CD4-positive, alpha-beta T cell treated with Interleukin-15 for 1 hour (primary cell): Measurements from ENCODE around the gene KCNN3.

Experiments used
- DNase-seq: peaks from one replicate; pipeline ENCODE4 v3.0.0-alpha.2; 2020

KCNN3 gene

DNA sequence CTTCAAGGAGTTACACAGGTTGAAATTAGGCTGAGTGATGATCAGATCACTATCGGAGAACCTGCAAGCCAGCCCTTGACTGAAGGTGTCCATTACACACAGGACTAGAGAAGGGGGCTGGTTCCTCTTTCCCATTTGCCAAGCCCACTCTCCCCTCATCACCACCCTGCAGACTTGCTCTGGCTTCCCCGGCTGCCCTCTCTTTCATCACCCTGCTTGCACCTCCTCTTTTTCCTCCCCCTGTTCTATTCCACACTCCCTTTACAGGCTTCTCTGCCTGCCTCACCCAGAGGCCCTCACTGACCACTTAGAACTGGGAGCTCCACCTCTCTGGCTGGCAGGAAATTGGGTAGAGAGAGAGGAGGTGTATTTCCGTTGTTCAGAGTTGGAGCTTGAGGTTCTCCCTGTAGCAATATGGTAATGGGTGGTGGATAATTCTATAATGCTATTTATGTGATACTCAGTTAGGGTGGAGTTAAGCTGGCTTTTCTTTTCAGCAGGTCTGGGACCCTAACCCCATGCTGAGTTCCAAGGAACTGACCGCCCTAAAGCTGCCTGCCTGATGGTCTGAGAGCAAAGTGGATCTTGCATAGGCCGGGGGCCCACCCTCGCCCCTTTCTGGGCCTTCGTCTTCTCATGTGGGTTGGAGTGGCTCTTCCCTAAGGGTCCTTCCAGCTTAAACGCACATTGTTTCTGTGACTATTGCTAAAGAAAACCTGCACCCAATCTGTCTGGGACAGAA, 150.3 kb downstream of the KCNN3 start:
- no peak for DNase-seq

DNA sequence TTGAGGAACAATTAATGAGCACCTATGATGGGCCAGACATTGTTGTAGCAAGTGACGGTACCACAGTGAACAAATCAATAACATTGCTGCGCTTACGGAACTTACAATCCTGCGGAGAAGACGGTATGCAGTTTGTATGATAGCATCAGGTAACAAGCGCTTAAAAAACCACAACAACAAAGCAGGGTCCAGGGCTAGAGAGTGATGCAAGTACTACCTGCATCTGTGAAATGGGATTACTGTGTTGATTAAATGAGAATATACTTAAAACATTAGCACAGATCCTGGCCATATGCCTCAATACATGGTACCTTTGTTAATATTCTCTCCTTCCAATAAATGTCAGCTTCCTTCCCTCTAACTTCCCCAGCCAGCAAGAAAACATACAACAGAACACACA, 151.5 kb downstream of the KCNN3 start:
- DNase-seq = no peak

DNA sequence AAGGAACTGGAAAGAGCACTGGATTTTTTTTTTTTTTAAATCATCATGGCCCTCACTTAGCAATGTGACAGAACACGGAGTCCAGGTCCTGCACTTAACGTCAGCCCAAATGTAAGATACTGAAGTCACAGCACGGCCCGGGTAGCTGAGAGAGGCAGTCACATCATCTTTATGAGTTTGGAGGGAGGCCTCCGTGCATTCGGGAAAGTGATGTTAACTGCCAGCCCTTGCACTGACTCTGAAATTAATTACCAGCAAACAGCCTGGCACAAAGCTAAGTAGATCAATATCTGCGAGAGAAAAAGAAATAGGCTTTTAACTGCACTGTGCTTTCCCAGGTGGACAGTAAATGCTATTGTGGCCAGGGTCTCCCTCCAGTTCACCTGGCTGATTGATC, 152.6 kb downstream of the KCNN3 start:
- no peak for DNase-seq

DNA sequence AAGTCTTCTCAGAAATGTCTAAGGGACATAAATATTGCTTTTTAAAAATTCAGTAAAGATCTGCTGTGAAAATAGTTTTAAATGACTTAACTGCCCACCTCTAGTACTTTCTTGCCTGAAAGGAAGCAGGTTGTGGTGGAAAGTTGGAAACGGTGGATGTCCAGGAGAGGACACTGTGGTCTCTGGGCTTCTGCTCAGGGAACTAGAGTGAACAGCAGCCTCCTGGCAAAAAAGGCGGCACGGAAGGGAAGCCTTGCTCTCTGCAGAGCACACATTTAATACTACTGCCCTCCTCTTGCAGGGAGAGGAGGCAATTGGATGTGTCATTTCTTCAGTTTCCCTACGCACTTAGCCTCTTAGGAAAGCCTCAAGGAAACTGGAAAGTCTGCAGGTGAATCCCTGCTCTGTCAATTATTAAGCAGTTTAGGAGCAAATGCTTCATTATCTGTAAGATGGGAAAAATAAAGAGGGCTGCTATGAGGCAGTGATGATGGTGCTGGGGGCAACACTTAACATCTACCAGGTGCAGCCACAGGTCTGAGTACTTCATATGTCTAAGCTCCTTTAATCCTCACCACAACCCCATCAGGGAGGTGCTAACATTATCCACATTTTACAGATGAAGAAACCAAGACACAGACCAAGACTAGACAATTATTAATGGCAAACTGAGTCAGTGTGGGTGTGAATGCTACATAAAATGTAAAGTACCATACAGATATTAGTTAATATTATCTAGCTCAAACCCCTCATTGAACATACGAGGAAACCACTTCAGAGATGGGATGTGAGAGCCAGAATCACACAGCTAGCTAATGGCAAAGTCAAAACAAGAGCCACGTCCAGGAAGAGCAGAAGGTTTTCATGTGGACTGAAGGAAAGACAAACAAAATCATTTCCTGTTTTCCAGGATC, 153.2 kb downstream of the KCNN3 start:
- no peak for DNase-seq

DNA sequence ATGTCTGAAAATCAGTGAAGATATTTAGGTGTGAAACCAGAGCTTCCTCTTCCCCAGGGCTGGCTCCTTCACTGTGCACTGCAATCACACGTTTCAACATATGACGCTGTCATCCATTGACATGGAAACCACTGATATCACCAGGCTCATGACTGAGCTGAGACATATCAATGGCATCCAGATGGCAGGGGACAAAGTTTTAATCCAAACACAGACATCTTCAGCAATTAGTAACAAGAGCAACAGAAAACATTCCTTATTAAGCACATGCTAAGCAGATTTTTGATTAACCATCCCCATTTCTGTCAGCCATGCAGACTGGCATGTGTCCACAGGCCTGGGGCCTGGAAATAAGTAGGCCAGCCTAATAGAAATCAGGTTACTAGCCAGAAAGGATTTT, 154.1 kb downstream of the KCNN3 start:
- DNase-seq = peak; percentile 42

DNA sequence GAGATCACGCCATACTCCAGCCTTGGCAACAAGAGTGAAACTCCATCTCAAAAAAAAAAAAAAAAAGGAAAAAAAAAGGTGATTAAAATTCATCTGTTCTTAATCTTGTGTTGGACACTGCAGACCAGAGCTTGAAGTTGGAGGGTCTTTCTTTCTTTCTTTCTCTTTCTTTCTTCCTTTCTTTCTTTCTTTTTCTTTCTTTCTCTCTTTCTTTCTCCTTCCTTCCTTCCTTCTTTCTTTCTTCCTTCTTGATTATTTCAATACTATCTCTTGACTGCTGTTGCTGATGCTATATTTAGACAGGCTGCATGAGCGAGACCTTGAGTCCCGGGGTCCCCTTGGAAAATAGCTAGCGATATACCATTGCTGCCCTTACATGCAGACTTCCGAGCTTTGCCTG, 154.7 kb downstream of the KCNN3 start:
- no peak for DNase-seq

DNA sequence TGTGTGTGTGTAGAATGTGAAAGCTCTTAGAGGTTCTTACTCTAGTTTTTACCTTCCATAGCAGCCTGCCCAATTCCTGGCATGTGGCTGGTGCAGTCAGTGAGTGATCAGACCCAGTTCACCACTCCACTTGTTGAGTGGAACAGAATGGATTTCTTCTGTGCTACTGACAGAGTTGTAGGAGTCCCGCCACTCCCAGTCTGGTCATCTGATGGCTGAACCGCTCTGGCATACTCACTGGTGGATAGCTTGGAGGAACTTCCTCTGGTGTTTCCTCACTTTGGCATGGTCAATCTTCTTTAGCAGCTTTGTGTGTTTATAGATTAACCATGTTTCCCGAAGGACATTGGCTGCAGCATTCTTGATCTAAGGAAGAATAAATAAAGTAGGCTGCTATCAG, 155.4 kb downstream of the KCNN3 start:
- peak; percentile 50 for DNase-seq

DNA sequence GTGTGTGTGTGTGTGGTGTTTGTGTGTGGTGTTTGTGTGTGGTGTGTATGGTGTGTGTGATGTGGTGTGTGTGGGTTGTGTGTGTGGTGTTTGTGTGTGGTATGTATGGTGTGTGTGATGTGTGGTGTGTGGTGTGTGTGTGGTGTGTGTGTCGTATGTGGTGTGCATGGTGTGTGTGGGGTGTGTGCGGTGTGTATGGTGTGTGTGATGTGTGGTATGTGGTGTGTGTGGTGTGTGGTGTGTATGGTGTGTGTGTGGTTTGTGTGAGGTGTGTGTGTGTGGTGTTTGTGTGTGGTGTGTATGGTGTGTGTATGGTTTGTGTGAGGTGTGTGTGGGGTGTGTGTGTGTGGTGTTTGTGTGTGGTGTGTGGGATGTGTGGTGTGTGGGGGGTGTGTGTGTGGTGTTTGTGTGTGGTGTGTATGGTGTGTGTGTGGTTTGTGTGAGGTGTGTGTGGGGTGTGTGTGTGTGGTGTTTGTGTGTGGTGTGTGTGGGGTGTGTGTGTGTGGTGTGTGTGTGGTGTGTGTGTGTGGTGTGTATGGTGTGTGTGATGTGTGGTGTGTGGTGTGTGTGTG, 155.9 kb downstream of the KCNN3 start:
- DNase-seq = no peak

DNA sequence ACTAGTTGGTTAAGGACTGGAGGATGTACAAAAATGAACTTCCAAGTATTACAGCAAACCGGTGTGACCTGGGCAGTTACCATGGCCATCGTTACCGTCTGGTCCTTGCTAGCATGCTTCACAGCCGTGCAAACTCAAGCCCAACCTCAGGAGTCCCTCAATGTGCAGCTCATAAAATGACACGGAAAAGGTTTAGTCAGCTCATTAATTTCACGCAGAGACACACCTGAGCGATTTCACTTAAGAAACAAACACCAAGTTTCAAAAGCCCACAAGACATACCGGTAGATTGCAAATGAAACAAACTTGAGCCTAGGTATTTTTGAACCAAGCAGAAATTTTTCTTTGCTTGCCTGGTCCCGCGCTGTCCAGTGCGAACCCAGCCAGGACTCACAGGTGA, 157.1 kb downstream of the KCNN3 start:
- no peak for DNase-seq

DNA sequence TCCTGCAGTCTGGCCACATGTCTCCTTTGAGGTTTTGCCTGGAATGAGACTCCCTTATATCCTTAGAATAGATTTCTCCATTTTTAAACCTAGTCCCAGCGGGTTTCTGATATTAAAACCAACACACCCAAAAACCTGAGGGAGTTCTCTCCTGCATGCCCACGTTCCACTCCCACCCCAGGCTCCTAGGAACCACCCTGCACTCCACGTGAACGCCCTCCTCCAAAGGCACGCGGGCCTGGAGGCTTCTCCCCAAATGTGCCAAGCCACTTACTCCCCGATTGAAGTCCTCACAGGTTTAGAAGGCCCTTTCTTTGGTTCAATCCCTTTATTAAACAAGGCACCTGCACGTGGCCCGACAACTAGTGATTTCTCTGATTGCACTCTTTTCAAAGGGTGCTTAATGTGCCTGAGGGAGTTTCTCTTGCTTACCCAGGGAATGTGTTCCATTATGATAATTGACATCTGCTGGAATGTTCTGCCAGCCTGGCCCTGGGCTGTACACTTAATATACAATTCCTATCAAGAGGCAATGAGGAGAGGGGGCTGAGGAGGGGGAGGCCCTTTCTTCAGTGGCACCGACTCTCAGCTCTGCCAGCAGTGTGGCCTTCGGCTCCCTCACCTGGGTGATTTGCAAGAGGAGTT, 157.8 kb downstream of the KCNN3 start:
- DNase-seq = no peak

DNA sequence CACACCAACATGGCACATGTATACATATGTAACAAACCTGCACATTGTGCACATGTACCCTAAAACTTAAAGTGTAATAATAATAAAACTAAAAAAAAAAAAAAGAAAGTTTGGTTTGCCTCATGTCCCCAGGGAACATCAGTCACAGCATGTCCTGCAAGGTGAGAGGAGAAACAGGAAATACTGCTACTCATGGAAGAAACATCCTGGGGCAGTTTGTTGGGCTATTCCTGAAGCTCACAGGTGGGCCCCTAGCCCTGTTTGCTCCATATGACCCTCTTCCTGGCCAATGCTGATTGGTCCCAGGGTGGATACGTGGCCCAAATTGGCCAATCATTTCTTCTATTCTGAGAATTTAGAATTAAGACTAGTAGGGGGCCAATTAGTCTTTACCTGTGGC, 158.7 kb downstream of the KCNN3 start:
- no peak for DNase-seq

DNA sequence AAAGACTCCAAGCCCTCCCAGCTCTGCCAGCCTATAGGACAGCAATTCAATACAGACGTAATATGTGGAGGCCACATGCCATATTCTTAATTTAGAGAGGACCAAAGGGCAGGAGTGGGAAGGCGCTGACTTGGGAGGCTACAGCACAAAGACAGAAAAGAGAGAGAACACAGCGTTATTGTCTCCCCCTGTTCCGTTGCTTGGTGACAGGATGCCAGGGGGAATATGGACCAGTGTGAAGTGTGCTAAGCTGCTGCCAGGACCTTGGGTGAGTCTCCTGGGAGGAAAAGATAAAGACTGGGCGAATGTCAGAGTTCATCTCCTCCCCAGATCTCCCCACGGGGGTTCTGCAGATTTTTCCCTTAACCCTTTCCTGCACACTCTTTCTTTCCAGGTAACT, 160.0 kb downstream of the KCNN3 start:
- DNase-seq = no peak

DNA sequence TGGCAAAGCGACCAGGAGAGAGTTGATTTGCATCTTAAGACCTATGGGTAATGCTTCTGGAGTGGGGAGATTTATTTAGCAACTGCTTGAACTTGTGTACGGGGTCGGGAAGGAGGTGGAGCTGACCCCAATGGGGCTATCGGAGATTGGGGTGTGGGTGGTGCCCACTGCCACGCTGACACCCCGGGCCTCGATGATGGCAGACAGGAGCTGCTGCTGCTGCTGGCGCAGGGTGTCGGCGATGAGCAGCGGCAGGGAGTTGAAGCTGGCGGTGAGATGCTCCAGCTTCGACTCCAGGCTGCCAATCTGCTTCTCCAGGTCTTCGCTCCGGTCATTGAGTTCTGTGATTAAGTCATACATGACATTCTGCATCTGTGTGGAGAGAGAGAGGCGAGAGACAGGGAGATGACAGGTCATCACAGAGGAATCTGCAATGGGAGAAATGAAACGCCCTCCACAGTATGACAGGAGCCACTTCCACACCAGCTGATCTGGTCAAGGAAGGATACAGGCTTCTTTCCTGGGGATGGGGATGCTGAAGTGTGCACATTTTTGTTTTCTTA, 162.1 kb downstream of the KCNN3 start:
- no peak for DNase-seq

DNA sequence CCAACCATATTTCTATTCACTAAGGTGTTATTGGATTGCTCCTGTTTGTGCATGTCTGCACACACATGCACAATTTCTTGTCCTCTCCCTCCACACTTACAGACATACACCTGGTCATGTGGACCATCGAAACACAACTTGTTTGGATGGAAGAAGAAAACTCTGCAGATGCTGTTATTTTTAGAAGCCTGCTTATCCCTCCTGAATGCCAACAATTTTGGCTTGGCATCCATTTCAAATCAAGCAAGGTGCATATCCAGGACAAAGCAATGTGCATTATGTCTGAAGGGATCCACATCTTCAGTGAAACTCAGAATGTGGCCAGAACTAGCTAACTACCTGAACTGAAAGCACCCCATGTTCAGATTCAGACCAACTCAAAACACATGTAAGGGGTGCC, 163.2 kb downstream of the KCNN3 start:
- DNase-seq = no peak

DNA sequence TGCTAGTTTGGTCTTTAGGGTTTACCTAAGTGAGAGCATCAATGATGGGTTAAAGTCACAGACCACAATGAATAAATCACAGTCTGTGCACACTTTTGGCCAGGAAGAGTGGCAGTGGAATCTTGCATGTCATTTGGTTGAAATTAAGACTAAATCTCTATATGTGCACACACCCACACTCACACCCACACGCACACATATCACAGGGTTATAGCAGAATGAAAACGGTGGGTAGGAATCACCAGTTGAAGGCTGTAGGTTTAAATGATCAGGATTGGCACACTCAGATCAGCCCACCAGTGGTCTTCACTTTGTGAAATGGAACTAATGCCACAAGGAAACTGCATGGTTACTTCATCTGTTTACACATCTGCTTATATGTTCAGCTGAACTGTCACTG, 164.5 kb downstream of the KCNN3 start:
- DNase-seq = no peak

DNA sequence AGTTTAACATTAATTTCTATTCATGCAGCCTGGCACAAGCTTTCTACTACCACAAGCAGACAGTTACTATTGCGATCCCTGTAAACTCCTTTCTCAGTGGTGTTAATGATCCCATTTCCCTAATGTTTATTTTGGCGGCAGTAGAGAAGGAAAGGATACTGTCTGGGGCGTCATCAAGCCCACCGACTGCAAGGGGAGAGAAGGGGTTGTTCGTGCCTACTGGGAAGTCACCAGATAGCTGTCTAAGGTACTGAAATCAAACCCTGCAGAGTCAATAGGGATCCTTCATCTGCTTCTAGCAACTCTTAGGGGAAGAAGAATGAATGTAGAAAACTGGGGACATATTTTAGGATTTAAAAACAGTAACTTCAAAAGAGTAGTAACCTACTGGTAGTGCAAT, 166.9 kb downstream of the KCNN3 start:
- DNase-seq = no peak

DNA sequence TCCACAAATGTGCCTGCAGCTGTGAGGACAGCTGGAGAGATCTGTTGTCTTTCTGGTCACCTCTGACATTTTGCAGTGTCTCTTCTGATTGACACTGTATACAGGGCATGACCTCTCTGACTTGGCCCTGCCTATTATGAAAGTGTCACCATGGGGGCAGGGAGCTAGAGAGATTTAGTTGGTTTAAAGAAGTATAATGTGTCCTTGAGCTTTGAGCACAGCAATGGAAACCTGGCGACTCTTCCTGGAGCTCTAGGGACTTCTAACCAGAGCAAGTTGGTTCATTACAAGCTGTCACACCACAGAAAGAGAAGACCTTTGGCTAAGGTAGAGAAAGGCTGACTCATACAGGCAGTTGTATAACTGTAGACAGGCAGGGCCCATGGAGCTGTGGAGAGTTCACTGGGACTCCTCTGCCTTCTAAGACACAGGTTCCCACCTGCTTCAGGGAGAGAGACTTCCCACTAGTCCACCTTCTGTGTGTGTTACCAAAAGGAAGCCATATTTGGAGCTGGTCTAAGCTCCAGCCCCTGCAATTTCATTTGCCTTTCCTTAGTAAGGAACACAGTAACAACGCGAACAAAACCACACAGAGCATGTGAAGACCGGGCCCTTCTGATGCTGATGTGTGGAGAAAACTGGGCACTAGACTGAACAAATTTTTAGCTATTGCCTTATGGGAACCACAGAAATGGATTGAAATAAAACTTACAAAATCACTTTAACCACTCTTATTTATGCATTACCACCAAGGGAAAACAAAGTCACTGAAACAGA, 171.6 kb downstream of the KCNN3 start:
- DNase-seq = no peak

DNA sequence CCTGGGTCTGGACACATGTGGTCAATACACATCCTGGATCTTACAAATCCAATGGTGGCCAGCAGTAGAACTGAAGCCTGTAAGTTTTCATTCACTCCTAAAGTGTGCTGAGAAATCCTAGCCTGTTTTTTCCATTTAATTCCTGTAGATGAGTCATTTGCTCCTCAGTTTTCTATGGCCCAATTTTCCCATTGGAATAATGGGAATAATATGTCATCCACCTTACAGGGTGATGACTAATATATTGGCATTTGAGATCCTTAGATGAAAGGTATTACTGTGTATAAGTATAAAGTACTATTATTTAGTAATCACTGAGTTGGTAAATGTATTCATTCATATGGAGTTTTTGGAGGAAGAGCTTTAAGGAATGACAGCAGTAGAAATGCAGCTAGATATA, 172.4 kb downstream of the KCNN3 start:
- no peak for DNase-seq

DNA sequence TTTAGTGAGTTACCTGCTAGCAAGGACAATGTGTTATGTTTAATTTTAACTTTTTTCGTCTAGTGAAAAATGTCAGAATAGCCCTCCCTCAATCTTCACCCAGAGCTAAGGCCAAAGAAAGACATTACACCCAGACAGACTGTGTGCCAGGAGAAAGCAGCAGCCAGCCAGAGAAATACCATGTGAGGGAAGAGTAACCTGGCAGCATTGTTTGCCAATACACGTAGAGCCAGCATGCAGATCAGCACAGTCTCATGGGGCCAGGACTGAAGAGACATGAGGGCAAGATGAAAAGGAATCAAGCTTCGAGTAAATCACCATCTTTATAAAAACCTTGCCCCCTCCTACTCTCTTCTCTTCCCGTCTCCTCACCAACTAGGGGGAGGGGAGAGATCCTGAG, 173.6 kb downstream of the KCNN3 start:
- DNase-seq = no peak

DNA sequence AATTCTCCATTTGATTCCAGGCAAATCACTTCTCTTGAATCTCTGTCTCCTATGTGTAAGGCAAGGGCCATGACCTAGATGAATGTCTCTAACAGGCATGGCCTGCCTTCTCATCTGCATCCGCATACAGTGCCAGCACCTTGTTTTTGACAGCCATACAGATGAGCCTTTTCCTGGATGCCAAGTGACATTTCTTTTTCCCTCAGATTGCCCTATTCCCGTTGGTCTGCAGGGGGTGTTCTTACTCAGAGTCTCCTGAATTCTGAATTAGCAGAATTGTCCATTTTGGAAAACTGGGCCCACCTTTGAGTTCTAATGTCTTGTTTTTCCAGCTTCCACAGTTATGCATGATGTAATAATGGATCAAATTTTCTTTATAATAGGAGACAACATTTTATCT, 174.1 kb downstream of the KCNN3 start:
- DNase-seq = no peak

DNA sequence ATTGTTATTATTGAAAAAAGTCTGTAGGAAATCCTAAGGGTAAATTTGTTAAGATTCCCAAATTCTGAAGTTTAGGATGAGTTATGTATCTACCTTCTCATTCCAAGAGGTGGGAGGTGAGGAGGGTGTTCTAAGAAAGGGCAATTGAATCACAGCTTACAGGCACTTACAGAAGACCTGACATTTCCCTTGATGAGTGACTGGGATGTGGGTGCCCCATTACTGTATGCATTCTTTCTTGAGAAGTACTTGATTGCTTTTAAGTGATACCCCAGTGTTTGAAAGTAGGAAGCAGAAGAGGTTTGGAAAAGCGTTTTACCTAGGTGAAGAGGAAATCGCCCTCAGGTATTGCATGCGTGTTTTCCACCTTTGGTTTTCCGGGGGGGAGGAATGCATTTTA, 175.1 kb downstream of the KCNN3 start:
- DNase-seq = no peak

DNA sequence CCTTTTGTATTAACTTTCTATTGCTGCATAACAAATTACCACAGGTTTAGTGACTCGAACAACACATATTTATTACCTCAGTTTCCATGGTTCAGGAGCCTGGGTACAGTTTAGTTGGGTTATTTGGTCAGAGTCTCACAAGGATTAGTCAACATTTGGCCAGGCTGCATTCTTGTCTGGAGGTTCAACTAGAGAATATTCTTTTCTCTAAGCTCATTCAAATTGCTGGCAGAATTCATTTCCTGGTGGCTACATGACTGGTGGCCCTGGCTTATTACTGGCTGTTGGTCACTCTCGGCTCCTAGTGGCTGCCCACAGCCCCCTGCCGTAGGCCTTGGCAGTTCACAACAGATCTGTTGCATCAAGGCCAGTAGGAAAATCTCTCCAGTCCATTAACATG, 181.0 kb downstream of the KCNN3 start:
- DNase-seq = no peak
